ENCODE results near the gene CSNK2A2.

GRCh38 chr16:58109330-58109729 is 88.6 kb downstream of the CSNK2A2 start:
- TF ChIP-seq CTCF (IDR thresholded peaks at IDR 0.05) (no peak), POLR2A (IDR thresholded peaks at IDR 0.05) (no peak)
